K562 (cell line): ENCODE measurements around the gene FUCA1. TPM values are rescaled to one million over a fixed set of nuclear protein-coding genes. Genes with fewer than 3 reads are reported as not detected.

ENCODE experiments used
- ATAC-seq: fragments of 200-7000 bp; cut with Tn5 transposase; 3 replicates; pipeline ENCODE4 v1.9.1; 2020; ENCODE audit warnings: moderate library complexity
- BruUV-seq: library from RNA; stranded (reverse); fragments of 400-500 nt; replicated peaks from 2 replicates; lab custom pipeline; 2021; lab: Mats Ljungman, UMichigan
- CTCF ChIA-PET: fragments of 300-600 bp; formaldehyde crosslinking; extraction: SDS; loops from one replicate; lab custom pipeline; 2021; ENCODE audit warnings: low intra/inter-chr PET ratio; lab: Yijun Ruan, JAX
- POLR2A ChIA-PET: fragments of 300-600, 350-650 bp; sonication (Branson Sonifier 250); formaldehyde crosslinking; extraction: SDS; loops from one replicate; lab custom pipeline; 2021; ENCODE audit warnings: antibody characterized with exemption, inconsistent platforms; lab: Yijun Ruan, JAX
- DNase-seq, 4 experiments: peaks; one replicate each; pipeline versions ENCODE4 v3.0.0 to v3.0.0-alpha.2; 2011 to 2018; ENCODE audit warnings: low spot score in 3 of 4, mixed read lengths in 3 of 4; ENCODE audit errors: extremely low read depth in 1 of 4
- FAIRE-seq: peaks from 2 replicates; lab custom pipeline; 2011; peaks lifted over from hg19 to GRCh38; lab: Jason Lieb, UNC
- H2AFZ ChIP-seq: 2 replicates; pipeline ENCODE4 v1.6.0; 2011; ENCODE audit warnings: low read depth, low read length, control low read depth, inconsistent platforms
- H3K27ac ChIP-seq: fragments of 200-600 bp; 3 replicates; pipeline ENCODE4 v1.8.0; 2011; ENCODE audit warnings: low read depth, mild to moderate bottlenecking, control low read depth, inconsistent platforms, low read length, moderate library complexity, mixed read lengths; ENCODE audit errors: extremely low read depth
- H3K27me3 ChIP-seq, 2 experiments: fragments of 300-600 bp in 1 of 2; 2 replicates in 1 of 2; 3 replicates in 1 of 2; pipeline versions ENCODE4 v1.6.0 to v1.8.0; 2011; ENCODE audit warnings: inconsistent platforms in 2 of 2, low read length in 2 of 2, mild to moderate bottlenecking in 1 of 2, mixed read lengths in 1 of 2, moderate library complexity in 1 of 2; ENCODE audit not compliant: control insufficient read depth in 2 of 2, insufficient read depth in 2 of 2
- H3K36me3 ChIP-seq: fragments of 300-600 bp; 3 replicates; pipeline ENCODE4 v1.8.0; 2011; ENCODE audit warnings: mild to moderate bottlenecking, low read length, inconsistent platforms; ENCODE audit not compliant: control insufficient read depth, insufficient read depth
- H3K4me1 ChIP-seq, 2 experiments: fragments of 200-600 bp in 1 of 2; replicated peaks in 1 of 2; 2 replicates in 1 of 2; 3 replicates in 1 of 2; pipeline versions ENCODE4 v1.5.1 to v1.8.0; 2011; ENCODE audit warnings: inconsistent platforms in 2 of 2, low read length in 2 of 2, mild to moderate bottlenecking in 1 of 2, mixed read lengths in 1 of 2, moderate library complexity in 1 of 2; ENCODE audit not compliant: control insufficient read depth in 2 of 2, insufficient read depth in 2 of 2
- H3K4me2 ChIP-seq: 2 replicates; pipeline ENCODE4 v1.6.1; 2011; ENCODE audit warnings: low read length, control low read depth, inconsistent platforms, mixed read lengths; ENCODE audit not compliant: insufficient read depth
- H3K4me3 ChIP-seq: fragments of 200-600 bp; sonication (generic), shearing (Covaris generic); 2 replicates; pipeline ENCODE4 v1.5.1; 2016; ENCODE audit warnings: control low read depth, inconsistent platforms
- H3K79me2 ChIP-seq: fragments of 200-600 bp; 3 replicates; pipeline ENCODE4 v1.8.0; 2011; ENCODE audit warnings: low read length, inconsistent platforms; ENCODE audit not compliant: control insufficient read depth, insufficient read depth
- H3K9ac ChIP-seq, 2 experiments: 2 replicates each; pipeline versions ENCODE4 v1.6.0 to v1.6.1; 2011; ENCODE audit warnings: low read depth in 2 of 2, low read length in 2 of 2, control low read depth in 1 of 2, inconsistent platforms in 1 of 2, mild to moderate bottlenecking in 1 of 2, mixed read lengths in 1 of 2; ENCODE audit not compliant: insufficient read depth in 1 of 2
- H3K9me1 ChIP-seq: one replicate; pipeline ENCODE4 v1.6.0; 2011; ENCODE audit warnings: inconsistent platforms, mild to moderate bottlenecking, low read length, moderate library complexity; ENCODE audit not compliant: control insufficient read depth, insufficient read depth
- H3K9me3 ChIP-seq: replicated peaks from 2 replicates; pipeline ENCODE4 v1.5.1; 2011; ENCODE audit warnings: low read depth, low read length, inconsistent platforms; ENCODE audit not compliant: control insufficient read depth, insufficient read depth
- H4K20me1 ChIP-seq: replicated peaks from 2 replicates; pipeline ENCODE4 v1.6.1; 2011; ENCODE audit warnings: low read length, inconsistent platforms, mixed read lengths; ENCODE audit not compliant: control insufficient read depth, insufficient read depth
- JUN ChIP-seq, 2 experiments: sonication (generic) in 1 of 2; formaldehyde crosslinking in 1 of 2; IDR thresholded peaks; 2 replicates each; pipeline versions ENCODE4 v1.6.1 to v1.8.0; 2012 to 2022; ENCODE audit warnings: borderline replicate concordance in 2 of 2, mild to moderate bottlenecking in 2 of 2, improper control_type of control experiment in 1 of 2, low read depth in 1 of 2, low read length in 1 of 2, missing genetic modification reagents in 1 of 2
- MEF2D ChIP-seq: conservative IDR thresholded peaks from 2 replicates; pipeline ENCODE4 v1.6.1; 2016; ENCODE audit warnings: low read depth, missing genetic modification characterization, missing compliant biosample characterization
- PHB2 ChIP-seq: fragments of 450-650 bp; IDR thresholded peaks from 2 replicates; pipeline ENCODE4 v1.6.1; 2017; ENCODE audit warnings: low read depth
- SREBF1 ChIP-seq: fragments of 150-350 bp; IDR thresholded peaks from 2 replicates; pipeline ENCODE4 v1.6.1; 2014; ENCODE audit warnings: antibody characterized with exemption, low read depth, low read length, borderline replicate concordance
- TRIM24 ChIP-seq, 2 experiments: fragments of 450-650 bp; IDR thresholded peaks; 2 replicates each; pipeline ENCODE4 v1.6.1; 2016
- ZNF699 ChIP-seq: fragments of 250-450 bp; sonication (Bioruptor Pico); IDR thresholded peaks from 2 replicates; pipeline ENCODE4 v1.8.0; 2021; ENCODE audit warnings: mild to moderate bottlenecking, moderate library complexity; ENCODE audit not compliant: insufficient replicate concordance
- WGBS: fragments of 100-300 bp; shearing (Covaris generic); methylation state at CpG from one replicate; pipeline ENCODE4 v1.1.6; 2016; ENCODE audit warnings: low coverage, mixed read lengths; ENCODE audit not compliant: insufficient coverage; ENCODE audit errors: missing lambda C conversion rate; 5-methylcytosine and 5-hydroxymethylcytosine counted together
- in situ Hi-C: fragments of 300-500 bp; cut with MboI; formaldehyde crosslinking; loops from 4 replicates; pipeline ENCODE4 v1.15.0; 2018; ENCODE audit warnings: inconsistent platforms, mixed read lengths
- intact Hi-C: fragments of 100-400 bp; cut with micrococcal nuclease; formaldehyde crosslinking; loops from 2 replicates; pipeline ENCODE4 v1.14.2; 2022
- polyA plus RNA-seq, 8 experiments: library from polyadenylated mRNA; depleted of rRNA in 4 of 8; stranded (reverse) in 5 of 8; unstranded in 3 of 8; fragments of >200 nt; fragmentation: Nextera tagmentation in 2 of 8; fragmentation: Illumina TruSeq in 1 of 8; extraction: Ambion mirVana in 2 of 8; extraction: Trizol in 1 of 8; gene quantifications; 2 replicates each; pipeline versions ENCODE4 v1.2.1 to v1.2.3, GENCODE V29; 2011 to 2014; ENCODE audit warnings: inconsistent platforms in 1 of 8, missing spikeins in 1 of 8
- total RNA-seq, 7 experiments: library from RNA; depleted of rRNA in 6 of 7; stranded (reverse); fragments of >200 nt in 6 of 7; fragmentation: Illumina TruSeq in 2 of 7; extraction: Trizol in 2 of 7; gene quantifications; 2 replicates each; pipeline versions ENCODE4 v1.2.1 to v1.2.3, GENCODE V29; 2011 to 2021; ENCODE audit warnings: low replicate concordance in 1 of 7
- TF ChIP-seq, protein P1 (sequence below): fragments of 450-650 bp; IDR thresholded peaks from 2 replicates; pipeline ENCODE4 v1.6.1; 2016; ENCODE audit warnings: antibody characterized with exemption
- TF ChIP-seq, protein P2 (sequence below): fragments of 450-650 bp; IDR thresholded peaks from 2 replicates; pipeline ENCODE4 v1.6.1; 2014; ENCODE audit warnings: low read depth, mild to moderate bottlenecking, moderate library complexity, borderline replicate concordance

FUCA1 gene
- total and polyA plus RNA-seq, 9 of the 15 experiments (the other 6 are each of a cell fraction or from before 2014, with no cell fraction given): 7.0 to 20.5 (median 13.5) TPM

DNA sequence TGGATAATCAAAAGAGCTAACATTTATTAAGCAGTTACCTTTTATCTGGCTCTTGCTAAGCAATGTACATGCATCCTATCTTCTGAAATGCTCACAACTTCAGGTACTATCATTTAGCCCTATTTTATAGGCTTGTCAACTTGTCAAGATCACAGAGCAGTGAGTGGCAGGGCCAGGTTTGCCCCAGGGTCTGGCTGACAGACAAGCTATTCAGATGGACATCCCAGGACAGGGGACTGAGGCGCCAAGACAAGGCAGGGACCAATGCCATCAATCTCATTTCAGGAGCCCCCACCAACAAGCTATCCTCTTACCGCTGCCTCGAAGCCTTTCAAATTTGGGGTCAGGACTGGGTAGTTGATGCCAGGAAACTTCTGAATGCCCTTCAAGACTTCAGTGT, 51.7 kb downstream of the FUCA1 start:
- Histone ChIP-seq H4K20me1 (no peaks in the 10 kb centered on the region), H3K4me3 (no peak overlapping the region), H3K4me2 (no peak overlapping the region), H3K9ac (peak overlapping the region in 1 of 2 experiments; percentile 29; a peak in 1 of 4 replicates), H3K36me3 (peaks cover 25% of the 10 kb centered on the region; the same call in 2 of the 3 replicates), H3K9me1 (no peaks in the 10 kb centered on the region), H3K4me1 (no peaks in the 10 kb centered on the region; a peak in 1 of 5 replicates), H3K79me2 (no peaks in the 10 kb centered on the region), H3K9me3 (no peaks in the 10 kb centered on the region), H3K27me3 (no peaks in the 10 kb centered on the region), H3K27ac (no peak overlapping the region), H2AFZ (no peak overlapping the region)
- ATAC-seq (no peak), DNase-seq (no peak), FAIRE-seq (no peak)
- in situ Hi-C loops (no loop called here), intact Hi-C loops (no loop called here)
- POLR2A ChIA-PET: interaction anchor here (0.7 to 1.3 kb wide), 5 partner anchors 9 to 51 kb away, joined by 3 to 4 read pairs (median 3); partner anchors contain the start of gene HMGCL
- no TSS peak for BruUV-seq
- no peak for TF ChIP-seq TRIM24 (IDR thresholded peaks at IDR 0.05)
- TF ChIP-seq, protein P1, sequence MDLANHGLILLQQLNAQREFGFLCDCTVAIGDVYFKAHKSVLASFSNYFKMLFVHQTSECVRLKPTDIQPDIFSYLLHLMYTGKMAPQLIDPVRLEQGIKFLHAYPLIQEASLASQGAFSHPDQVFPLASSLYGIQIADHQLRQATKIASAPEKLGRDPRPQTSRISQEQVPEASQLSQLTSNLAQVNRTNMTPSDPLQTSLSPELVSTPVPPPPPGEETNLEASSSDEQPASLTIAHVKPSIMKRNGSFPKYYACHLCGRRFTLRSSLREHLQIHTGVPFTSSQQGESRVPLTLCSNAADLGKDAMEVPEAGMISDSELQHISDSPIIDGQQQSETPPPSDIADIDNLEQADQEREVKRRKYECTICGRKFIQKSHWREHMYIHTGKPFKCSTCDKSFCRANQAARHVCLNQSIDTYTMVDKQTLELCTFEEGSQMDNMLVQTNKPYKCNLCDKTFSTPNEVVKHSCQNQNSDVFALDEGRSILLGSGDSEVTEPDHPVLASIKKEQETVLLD: no peak
- TF ChIP-seq, protein P2, sequence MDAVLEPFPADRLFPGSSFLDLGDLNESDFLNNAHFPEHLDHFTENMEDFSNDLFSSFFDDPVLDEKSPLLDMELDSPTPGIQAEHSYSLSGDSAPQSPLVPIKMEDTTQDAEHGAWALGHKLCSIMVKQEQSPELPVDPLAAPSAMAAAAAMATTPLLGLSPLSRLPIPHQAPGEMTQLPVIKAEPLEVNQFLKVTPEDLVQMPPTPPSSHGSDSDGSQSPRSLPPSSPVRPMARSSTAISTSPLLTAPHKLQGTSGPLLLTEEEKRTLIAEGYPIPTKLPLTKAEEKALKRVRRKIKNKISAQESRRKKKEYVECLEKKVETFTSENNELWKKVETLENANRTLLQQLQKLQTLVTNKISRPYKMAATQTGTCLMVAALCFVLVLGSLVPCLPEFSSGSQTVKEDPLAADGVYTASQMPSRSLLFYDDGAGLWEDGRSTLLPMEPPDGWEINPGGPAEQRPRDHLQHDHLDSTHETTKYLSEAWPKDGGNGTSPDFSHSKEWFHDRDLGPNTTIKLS: no peak
- TF ChIP-seq JUN (IDR thresholded peaks at IDR 0.05; ENCODE audit: borderline replicate concordance, low read depth, low read length): no peak
- TF ChIP-seq JUN (CRISPR knock-in tag; IDR thresholded peaks at IDR 0.05; ENCODE audit: borderline replicate concordance): no peak
- no peak for TF ChIP-seq SREBF1
- TF ChIP-seq ZNF699 (CRISPR knock-in tag): no peak
- TF ChIP-seq MEF2D (tag): no peak
- no peak for TF ChIP-seq PHB2
- WGBS: 64% methylated on average over 3 of the region's 3 CpGs
- CTCF ChIA-PET: no interaction called here
